ENCODE data around the gene GRB10. TPM values are rescaled to one million over a fixed set of nuclear protein-coding genes. Genes with fewer than 3 reads are reported as not detected.

Gene GRB10
- total RNA-seq, 1 experiment from 2014 or later: 38.3 TPM

DNA sequence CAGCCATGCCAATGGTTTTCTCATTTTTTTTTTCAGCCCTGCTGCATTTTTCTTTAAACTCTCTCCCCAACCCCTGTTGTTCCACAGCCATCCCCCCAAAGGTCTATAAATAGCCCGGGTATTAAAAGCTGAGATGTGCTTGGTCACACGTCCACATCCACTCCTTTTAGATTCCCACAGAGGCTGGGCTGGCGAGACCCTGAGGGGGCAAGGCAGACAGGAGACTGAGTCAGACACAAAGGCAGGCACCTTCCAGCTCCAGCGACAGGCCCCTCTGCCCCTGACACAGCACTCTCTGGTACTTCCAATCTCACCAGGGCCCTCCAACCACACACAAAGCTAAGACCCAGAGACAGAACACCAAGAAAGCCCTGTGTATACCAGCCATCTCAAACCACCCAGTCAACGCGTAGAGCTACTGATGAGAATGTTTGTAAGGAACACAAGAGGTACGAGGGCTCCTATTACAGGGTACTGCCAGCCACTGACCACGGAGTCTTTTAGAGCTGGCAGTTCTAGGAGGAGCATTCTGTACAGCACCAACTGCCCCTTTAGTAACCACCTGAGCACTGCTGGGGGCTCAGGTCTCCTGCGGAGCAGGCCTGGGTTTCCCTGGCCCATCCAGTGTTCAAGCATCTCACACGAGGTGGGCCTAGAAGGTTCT, 153.3 kb downstream of the GRB10 start:
- H3K27me3 ChIP-seq (ENCODE audit: control insufficient read depth, insufficient read depth, low read length): no peaks in the 10 kb centered on the region
- BruUV-seq (replicated peaks): no TSS peak
- ChIA-PET CTCF (no interaction called here), POLR2A (no interaction called here)
- TF ChIP-seq, protein P1, sequence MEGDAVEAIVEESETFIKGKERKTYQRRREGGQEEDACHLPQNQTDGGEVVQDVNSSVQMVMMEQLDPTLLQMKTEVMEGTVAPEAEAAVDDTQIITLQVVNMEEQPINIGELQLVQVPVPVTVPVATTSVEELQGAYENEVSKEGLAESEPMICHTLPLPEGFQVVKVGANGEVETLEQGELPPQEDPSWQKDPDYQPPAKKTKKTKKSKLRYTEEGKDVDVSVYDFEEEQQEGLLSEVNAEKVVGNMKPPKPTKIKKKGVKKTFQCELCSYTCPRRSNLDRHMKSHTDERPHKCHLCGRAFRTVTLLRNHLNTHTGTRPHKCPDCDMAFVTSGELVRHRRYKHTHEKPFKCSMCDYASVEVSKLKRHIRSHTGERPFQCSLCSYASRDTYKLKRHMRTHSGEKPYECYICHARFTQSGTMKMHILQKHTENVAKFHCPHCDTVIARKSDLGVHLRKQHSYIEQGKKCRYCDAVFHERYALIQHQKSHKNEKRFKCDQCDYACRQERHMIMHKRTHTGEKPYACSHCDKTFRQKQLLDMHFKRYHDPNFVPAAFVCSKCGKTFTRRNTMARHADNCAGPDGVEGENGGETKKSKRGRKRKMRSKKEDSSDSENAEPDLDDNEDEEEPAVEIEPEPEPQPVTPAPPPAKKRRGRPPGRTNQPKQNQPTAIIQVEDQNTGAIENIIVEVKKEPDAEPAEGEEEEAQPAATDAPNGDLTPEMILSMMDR (IDR thresholded peaks at IDR 0.05): no peak
- TF ChIP-seq TCF7L2 (IDR thresholded peaks at IDR 0.05; ENCODE audit: low read depth, low read length): no peak
- TF ChIP-seq, protein P2, sequence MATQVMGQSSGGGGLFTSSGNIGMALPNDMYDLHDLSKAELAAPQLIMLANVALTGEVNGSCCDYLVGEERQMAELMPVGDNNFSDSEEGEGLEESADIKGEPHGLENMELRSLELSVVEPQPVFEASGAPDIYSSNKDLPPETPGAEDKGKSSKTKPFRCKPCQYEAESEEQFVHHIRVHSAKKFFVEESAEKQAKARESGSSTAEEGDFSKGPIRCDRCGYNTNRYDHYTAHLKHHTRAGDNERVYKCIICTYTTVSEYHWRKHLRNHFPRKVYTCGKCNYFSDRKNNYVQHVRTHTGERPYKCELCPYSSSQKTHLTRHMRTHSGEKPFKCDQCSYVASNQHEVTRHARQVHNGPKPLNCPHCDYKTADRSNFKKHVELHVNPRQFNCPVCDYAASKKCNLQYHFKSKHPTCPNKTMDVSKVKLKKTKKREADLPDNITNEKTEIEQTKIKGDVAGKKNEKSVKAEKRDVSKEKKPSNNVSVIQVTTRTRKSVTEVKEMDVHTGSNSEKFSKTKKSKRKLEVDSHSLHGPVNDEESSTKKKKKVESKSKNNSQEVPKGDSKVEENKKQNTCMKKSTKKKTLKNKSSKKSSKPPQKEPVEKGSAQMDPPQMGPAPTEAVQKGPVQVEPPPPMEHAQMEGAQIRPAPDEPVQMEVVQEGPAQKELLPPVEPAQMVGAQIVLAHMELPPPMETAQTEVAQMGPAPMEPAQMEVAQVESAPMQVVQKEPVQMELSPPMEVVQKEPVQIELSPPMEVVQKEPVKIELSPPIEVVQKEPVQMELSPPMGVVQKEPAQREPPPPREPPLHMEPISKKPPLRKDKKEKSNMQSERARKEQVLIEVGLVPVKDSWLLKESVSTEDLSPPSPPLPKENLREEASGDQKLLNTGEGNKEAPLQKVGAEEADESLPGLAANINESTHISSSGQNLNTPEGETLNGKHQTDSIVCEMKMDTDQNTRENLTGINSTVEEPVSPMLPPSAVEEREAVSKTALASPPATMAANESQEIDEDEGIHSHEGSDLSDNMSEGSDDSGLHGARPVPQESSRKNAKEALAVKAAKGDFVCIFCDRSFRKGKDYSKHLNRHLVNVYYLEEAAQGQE (IDR thresholded peaks at IDR 0.05; ENCODE audit: insufficient read depth in 1 of 2, low read depth in 2 of 2, low read length in 1 of 2): no peak
- no peak for TF ChIP-seq POLR2AphosphoS5 (IDR thresholded peaks at IDR 0.05; ENCODE audit: low read depth, low read length)
- no peak for TF ChIP-seq SIN3A (IDR thresholded peaks at IDR 0.05; ENCODE audit: borderline replicate concordance, insufficient read depth, low read depth, low read length)
- in situ Hi-C loops (cut with HindIII; ENCODE audit: low pct_unique_long_range_greater_than_20kb, low sequenced_read_pairs) (no loop called here), intact Hi-C loops (cut with micrococcal nuclease; ENCODE audit: unreplicated experiment) (no loop called here)
- no peak overlapping the region for H3K27ac ChIP-seq (ENCODE audit: low read length)
- H3K4me3 ChIP-seq (ENCODE audit: low read depth in 2 of 2, low read length in 2 of 2): no peak overlapping the region
- ATAC-seq: no peak
- H3K36me3 ChIP-seq (ENCODE audit: control insufficient read depth, insufficient read depth, low read length): no peaks in the 10 kb centered on the region
- no peaks in the 10 kb centered on the region for H3K4me1 ChIP-seq (ENCODE audit: control insufficient read depth, insufficient read depth, low read length)
- H3K9me3 ChIP-seq (ENCODE audit: control insufficient read depth, insufficient read depth, low read depth, low read length): no peaks in the 10 kb centered on the region
- no peak for DNase-seq (ENCODE audit: low read depth, low spot score)

DNA sequence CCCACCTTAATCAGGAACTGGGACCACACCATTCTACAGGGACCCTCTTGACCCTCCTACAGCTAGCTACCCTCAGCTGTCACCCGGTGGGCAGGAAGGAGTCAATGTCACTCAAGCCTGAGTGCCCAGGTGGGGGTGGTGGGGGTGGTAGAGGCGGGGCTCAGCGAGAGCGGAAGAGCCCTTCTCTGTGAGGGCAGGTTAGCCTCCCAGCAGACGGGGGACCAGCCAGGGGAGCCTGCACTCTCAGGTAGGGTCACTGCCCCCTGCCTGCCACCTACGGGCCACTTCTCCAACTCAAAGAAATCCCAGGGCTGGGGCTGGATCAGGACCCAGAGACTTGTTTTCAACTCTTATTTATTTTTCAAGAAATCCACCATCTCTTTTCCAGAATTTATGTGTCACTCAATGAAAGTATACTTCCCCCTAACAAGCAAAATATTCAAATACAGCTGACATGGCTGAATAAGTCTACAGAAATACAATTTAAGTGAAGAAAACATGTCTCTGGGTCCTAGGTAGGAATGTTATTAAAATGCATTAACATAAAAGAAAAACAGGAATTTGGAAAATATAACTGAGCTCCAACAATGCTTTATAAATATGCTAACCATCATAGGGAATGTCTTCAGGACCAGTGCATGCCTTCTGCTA, 154.1 kb downstream of the GRB10 start:
- no peak for DNase-seq (ENCODE audit: low read depth, low spot score)
- no peak for ATAC-seq
- no peak overlapping the region for H3K27ac ChIP-seq (ENCODE audit: low read length)
- H3K9me3 ChIP-seq (ENCODE audit: control insufficient read depth, insufficient read depth, low read depth, low read length): no peaks in the 10 kb centered on the region
- H3K36me3 ChIP-seq (ENCODE audit: control insufficient read depth, insufficient read depth, low read length): no peaks in the 10 kb centered on the region
- ChIA-PET CTCF (no interaction called here), POLR2A (no interaction called here)
- in situ Hi-C loops (cut with HindIII; ENCODE audit: low pct_unique_long_range_greater_than_20kb, low sequenced_read_pairs) (no loop called here), intact Hi-C loops (cut with micrococcal nuclease; ENCODE audit: unreplicated experiment) (no loop called here)
- BruUV-seq (replicated peaks): no TSS peak
- no peaks in the 10 kb centered on the region for H3K4me1 ChIP-seq (ENCODE audit: control insufficient read depth, insufficient read depth, low read length)
- no peak overlapping the region for H3K4me3 ChIP-seq (ENCODE audit: low read depth in 2 of 2, low read length in 2 of 2)
- no peak for TF ChIP-seq SIN3A (IDR thresholded peaks at IDR 0.05; ENCODE audit: borderline replicate concordance, insufficient read depth, low read depth, low read length)
- TF ChIP-seq POLR2AphosphoS5 (IDR thresholded peaks at IDR 0.05; ENCODE audit: low read depth, low read length): no peak
- TF ChIP-seq, protein P2 (IDR thresholded peaks at IDR 0.05; ENCODE audit: insufficient read depth in 1 of 2, low read depth in 2 of 2, low read length in 1 of 2): no peak
- TF ChIP-seq TCF7L2 (IDR thresholded peaks at IDR 0.05; ENCODE audit: low read depth, low read length): no peak
- TF ChIP-seq, protein P1 (IDR thresholded peaks at IDR 0.05): no peak
- H3K27me3 ChIP-seq (ENCODE audit: control insufficient read depth, insufficient read depth, low read length): no peaks in the 10 kb centered on the region
